Ishikawa (cell line): ENCODE measurements around the gene ALB.

ENCODE experiments used
- CEBPB ChIP-seq: IDR thresholded peaks from 2 replicates; pipeline ENCODE4 v1.6.1; 2012
- CREB1 ChIP-seq: IDR thresholded peaks from 2 replicates; pipeline ENCODE4 v1.6.1; 2012; ENCODE audit warnings: low read depth
- EGR1 ChIP-seq: IDR thresholded peaks from 2 replicates; pipeline ENCODE4 v1.6.1; 2012
- EP300 ChIP-seq: IDR thresholded peaks from 2 replicates; pipeline ENCODE4 v1.6.1; 2012; ENCODE audit warnings: borderline replicate concordance
- FOXM1 ChIP-seq: IDR thresholded peaks from 2 replicates; pipeline ENCODE4 v1.6.1; 2012; ENCODE audit warnings: low read depth, borderline replicate concordance
- MAX ChIP-seq: IDR thresholded peaks from 2 replicates; pipeline ENCODE4 v1.6.1; 2012
- NFIC ChIP-seq: IDR thresholded peaks from 2 replicates; pipeline ENCODE4 v1.6.1; 2012
- RAD21 ChIP-seq: IDR thresholded peaks from 2 replicates; pipeline ENCODE4 v1.6.1; 2012; ENCODE audit warnings: low read depth
- TAF1 ChIP-seq: IDR thresholded peaks from 2 replicates; pipeline ENCODE4 v1.6.1; 2012; ENCODE audit warnings: low read depth, mild to moderate bottlenecking
- TCF12 ChIP-seq: IDR thresholded peaks from 2 replicates; pipeline ENCODE4 v1.6.1; 2012; ENCODE audit warnings: low read depth
- TEAD4 ChIP-seq: IDR thresholded peaks from 2 replicates; pipeline ENCODE4 v1.6.1; 2012
- YY1 ChIP-seq: IDR thresholded peaks from 2 replicates; pipeline ENCODE4 v1.6.1; 2012; ENCODE audit warnings: low read depth
- ZBTB7A ChIP-seq: IDR thresholded peaks from 2 replicates; pipeline ENCODE4 v1.6.1; 2012; ENCODE audit warnings: low read depth
- TF ChIP-seq, protein P1 (sequence below): IDR thresholded peaks from 2 replicates; pipeline ENCODE4 v1.6.1; 2012
- TF ChIP-seq, protein P2 (sequence below): IDR thresholded peaks from 2 replicates; pipeline ENCODE4 v1.6.1; 2012; ENCODE audit warnings: low read depth, mild to moderate bottlenecking

Gene ALB

GRCh38 chr4:73456177-73457022 is 52.3 kb downstream of the ALB start:
- TF ChIP-seq CEBPB = no peak
- TF ChIP-seq CREB1 = no peak
- no peak for TF ChIP-seq TEAD4
- TF ChIP-seq, protein P1, sequence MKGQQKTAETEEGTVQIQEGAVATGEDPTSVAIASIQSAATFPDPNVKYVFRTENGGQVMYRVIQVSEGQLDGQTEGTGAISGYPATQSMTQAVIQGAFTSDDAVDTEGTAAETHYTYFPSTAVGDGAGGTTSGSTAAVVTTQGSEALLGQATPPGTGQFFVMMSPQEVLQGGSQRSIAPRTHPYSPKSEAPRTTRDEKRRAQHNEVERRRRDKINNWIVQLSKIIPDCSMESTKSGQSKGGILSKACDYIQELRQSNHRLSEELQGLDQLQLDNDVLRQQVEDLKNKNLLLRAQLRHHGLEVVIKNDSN = no peak
- TF ChIP-seq MAX = no peak
- no peak for TF ChIP-seq EGR1
- TF ChIP-seq NFIC = no peak
- no peak for TF ChIP-seq TAF1
- TF ChIP-seq YY1 = no peak
- no peak for TF ChIP-seq TCF12
- no peak for TF ChIP-seq FOXM1
- TF ChIP-seq, protein P2, sequence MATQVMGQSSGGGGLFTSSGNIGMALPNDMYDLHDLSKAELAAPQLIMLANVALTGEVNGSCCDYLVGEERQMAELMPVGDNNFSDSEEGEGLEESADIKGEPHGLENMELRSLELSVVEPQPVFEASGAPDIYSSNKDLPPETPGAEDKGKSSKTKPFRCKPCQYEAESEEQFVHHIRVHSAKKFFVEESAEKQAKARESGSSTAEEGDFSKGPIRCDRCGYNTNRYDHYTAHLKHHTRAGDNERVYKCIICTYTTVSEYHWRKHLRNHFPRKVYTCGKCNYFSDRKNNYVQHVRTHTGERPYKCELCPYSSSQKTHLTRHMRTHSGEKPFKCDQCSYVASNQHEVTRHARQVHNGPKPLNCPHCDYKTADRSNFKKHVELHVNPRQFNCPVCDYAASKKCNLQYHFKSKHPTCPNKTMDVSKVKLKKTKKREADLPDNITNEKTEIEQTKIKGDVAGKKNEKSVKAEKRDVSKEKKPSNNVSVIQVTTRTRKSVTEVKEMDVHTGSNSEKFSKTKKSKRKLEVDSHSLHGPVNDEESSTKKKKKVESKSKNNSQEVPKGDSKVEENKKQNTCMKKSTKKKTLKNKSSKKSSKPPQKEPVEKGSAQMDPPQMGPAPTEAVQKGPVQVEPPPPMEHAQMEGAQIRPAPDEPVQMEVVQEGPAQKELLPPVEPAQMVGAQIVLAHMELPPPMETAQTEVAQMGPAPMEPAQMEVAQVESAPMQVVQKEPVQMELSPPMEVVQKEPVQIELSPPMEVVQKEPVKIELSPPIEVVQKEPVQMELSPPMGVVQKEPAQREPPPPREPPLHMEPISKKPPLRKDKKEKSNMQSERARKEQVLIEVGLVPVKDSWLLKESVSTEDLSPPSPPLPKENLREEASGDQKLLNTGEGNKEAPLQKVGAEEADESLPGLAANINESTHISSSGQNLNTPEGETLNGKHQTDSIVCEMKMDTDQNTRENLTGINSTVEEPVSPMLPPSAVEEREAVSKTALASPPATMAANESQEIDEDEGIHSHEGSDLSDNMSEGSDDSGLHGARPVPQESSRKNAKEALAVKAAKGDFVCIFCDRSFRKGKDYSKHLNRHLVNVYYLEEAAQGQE = no peak
- no peak for TF ChIP-seq ZBTB7A
- TF ChIP-seq RAD21 = no peak
- no peak for TF ChIP-seq EP300

DNA sequence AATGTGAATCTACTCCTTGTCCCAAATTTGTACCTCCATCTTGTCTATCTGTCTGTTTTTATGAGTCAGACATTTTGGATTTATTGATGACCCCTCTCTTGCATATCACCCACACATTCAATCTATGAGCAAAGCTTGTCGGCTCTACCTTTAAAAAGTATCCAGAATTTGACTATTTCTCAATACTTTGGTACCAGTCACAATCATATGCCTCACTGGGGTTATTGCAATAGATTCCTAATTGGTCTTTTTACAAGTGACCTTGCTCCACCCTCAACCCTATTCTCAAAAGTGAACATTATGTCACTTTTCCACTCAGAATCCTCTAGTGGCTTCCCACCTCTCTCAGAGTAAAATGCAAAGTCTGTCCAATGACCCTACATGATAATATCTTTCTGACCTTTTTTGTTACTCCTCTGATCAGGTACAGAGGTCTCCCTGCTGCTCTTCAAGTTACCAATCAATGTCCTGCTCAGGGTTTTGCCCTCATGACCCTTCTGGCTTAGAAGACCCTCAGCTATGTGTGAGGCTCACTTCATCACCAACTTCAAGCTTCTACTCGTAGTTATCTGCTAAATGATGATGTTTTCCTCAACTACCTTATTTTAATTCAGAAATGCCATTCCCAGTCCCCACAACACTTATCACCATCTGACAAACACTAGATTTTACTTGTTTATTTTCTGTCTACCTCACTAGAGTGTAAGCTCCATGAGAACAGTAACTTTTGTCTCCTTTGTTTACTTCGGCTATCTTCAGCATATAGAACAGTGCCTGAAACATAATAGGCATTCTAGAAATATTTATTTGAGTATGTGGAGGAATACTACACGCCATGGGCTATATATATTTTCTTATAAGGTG is 54.3 kb downstream of the ALB start:
- TF ChIP-seq FOXM1 = no peak
- TF ChIP-seq EP300 = no peak
- TF ChIP-seq YY1 = no peak
- TF ChIP-seq RAD21 = no peak
- TF ChIP-seq, protein P2 = no peak
- no peak for TF ChIP-seq TCF12
- TF ChIP-seq MAX = no peak
- no peak for TF ChIP-seq TEAD4
- no peak for TF ChIP-seq ZBTB7A

DNA sequence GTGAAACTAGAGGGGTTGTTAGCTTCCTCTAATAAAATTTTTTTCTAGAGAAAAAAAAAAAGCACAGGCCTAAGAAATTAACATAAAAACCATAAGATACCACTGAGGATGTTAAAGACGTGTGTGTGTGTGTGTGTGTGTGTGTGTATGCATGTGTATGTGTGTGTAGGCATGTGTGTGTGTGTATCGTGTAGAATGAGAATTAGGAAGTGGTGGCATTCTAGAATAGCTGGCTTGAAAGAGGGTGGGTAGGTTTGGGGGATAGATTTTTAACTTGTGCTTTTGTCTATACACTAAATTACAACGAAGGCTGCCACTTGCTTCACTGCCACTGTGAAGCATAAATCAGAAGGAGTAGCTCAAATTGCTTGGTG is 54.9 kb downstream of the ALB start:
- no peak for TF ChIP-seq CREB1
- TF ChIP-seq, protein P2 = no peak
- TF ChIP-seq ZBTB7A = no peak
- no peak for TF ChIP-seq YY1
- TF ChIP-seq FOXM1 = no peak
- no peak for TF ChIP-seq EP300

DNA sequence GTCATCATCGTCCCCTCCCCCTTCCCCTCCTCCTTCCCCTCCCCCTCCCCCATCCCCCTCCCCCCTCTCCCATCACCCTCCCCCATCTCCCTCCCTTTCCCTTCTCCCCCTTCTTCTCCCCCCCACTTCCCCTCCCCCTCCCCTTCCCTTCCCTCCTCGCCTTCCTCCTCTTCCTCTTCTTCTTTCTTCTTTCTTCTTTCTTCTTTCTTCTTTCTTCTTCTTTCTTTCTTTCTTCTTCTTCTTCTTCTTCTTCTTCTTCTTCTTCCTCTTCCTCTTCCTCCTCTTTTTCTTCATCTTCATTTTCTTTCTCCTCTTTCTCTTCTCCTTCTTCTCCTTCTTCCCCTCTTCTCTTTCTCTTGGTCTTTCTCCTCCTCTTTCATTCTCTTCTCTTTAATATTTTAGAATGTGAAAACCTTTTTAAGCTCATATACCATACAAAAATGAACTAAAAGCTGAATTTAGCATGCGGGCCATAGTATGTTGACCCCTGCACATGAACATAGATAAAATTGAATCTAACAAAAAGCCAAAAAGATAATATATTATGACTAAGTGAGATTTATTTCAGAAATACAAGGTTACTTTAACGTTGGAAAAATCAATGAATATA is 56.9 kb downstream of the ALB start:
- TF ChIP-seq, protein P1 = no peak
- TF ChIP-seq EP300 (no peak), TEAD4 (no peak), FOXM1 (no peak), TAF1 (no peak), CEBPB (no peak), ZBTB7A (no peak)
